ENCODE results near the gene LRRK1. TPM values are rescaled to one million over a fixed set of nuclear protein-coding genes. Genes with fewer than 3 reads are reported as not detected.

The LRRK1 gene
- total and polyA plus RNA-seq, 2 of the 4 experiments (the other 2 are of a cell fraction): 3.0 to 5.8 TPM

GRCh38 chr15:101033801-101034200 is 114.6 kb downstream of the LRRK1 start:
- no CpG with 5 or more reads among the region's 3 CpGs for WGBS, 2 experiments (ENCODE audit: extremely low coverage in 2 of 2, insufficient read length in 1 of 2)
- Histone ChIP-seq H3K27ac (ENCODE audit: insufficient read depth, low read length) (no peak overlapping the region), H2BK20ac (ENCODE audit: low read depth, low read length) (no peak overlapping the region), H2AK5ac (ENCODE audit: low read depth, low read length) (no peak overlapping the region), H3K79me1 (ENCODE audit: low read depth in 1 of 2, low read length in 2 of 2) (no peaks in the 10 kb centered on the region; a peak in 1 of 4 replicates), H3K4me1 (ENCODE audit: control insufficient read depth, insufficient read depth, low read length) (no peaks in the 10 kb centered on the region), H3K23ac (ENCODE audit: low read depth, low read length) (no peak overlapping the region), H2BK5ac (ENCODE audit: low read depth, low read length, poor library complexity, severe bottlenecking) (no peak overlapping the region), H3K36me3 (ENCODE audit: control insufficient read depth, insufficient read depth, low read length) (peaks cover 8% of the 10 kb centered on the region; the same call in 1 of the 2 replicates), H3K14ac (replicated peaks; ENCODE audit: low read depth, low read length) (no peak overlapping the region), H3K27me3 (ENCODE audit: control insufficient read depth, insufficient read depth, low read length) (no peaks in the 10 kb centered on the region), H3K56ac (ENCODE audit: extremely low read depth, insufficient read depth, low read length) (no peak overlapping the region), H3K9me1 (ENCODE audit: insufficient read depth, low read length) (no peaks in the 10 kb centered on the region), H2AK9ac (replicated peaks; ENCODE audit: low read depth, low read length, poor library complexity) (no peak overlapping the region), H2AFZ (replicated peaks; ENCODE audit: low read length, poor library complexity) (no peak overlapping the region), H3K4me2 (ENCODE audit: low read depth, low read length) (no peak overlapping the region), H4K91ac (ENCODE audit: insufficient read depth, low read depth, low read length) (no peak overlapping the region), H2BK120ac (ENCODE audit: low read depth, low read length) (no peak overlapping the region), H3K9ac (ENCODE audit: low read depth, low read length) (no peak overlapping the region), H4K20me1 (ENCODE audit: insufficient read depth, low read length) (no peaks in the 10 kb centered on the region), H3K4ac (ENCODE audit: low read depth, low read length) (no peak overlapping the region), H4K8ac (ENCODE audit: low read depth in 2 of 2, low read length in 2 of 2) (no peak overlapping the region), H3K18ac (ENCODE audit: low read depth, low read length) (no peak overlapping the region), H4K5ac (ENCODE audit: low read depth, low read length) (no peak overlapping the region), H3K4me3 (ENCODE audit: insufficient read depth, low read depth, low read length) (no peak overlapping the region), H3K9me3 (ENCODE audit: control insufficient read depth, insufficient read depth, low read length) (peaks cover 2% of the 10 kb centered on the region; the same call in 1 of the 2 replicates), H2BK15ac (ENCODE audit: low read depth, low read length) (no peak overlapping the region)
- no peak for DNase-seq
- in situ Hi-C loops (cut with MboI; ENCODE audit: low sequenced_read_pairs): no loop called here
- POLR2A ChIA-PET (ENCODE audit: unreplicated experiment): no interaction called here
- CTCF ChIA-PET: no interaction called here
- intact Hi-C loops (cut with micrococcal nuclease): no loop called here
- BruUV-seq (replicated peaks): no TSS peak
- dilution Hi-C loops (cut with HindIII; ENCODE audit: low sequenced_read_pairs, unreplicated experiment): no loop called here
- TF ChIP-seq MAZ (IDR thresholded peaks at IDR 0.05; ENCODE audit: borderline replicate concordance, low read depth, low read length) (no peak), MAFK (IDR thresholded peaks at IDR 0.05; ENCODE audit: low read depth, low read length) (no peak), NFE2L2 (IDR thresholded peaks at IDR 0.05; ENCODE audit: low read depth, low read length) (no peak), USF2 (IDR thresholded peaks at IDR 0.05; ENCODE audit: low read depth, low read length) (no peak), RFX5 (IDR thresholded peaks at IDR 0.05; ENCODE audit: low read depth, low read length) (no peak), ELK1 (IDR thresholded peaks at IDR 0.05; ENCODE audit: borderline replicate concordance, low read depth, low read length) (no peak), MXI1 (IDR thresholded peaks at IDR 0.05; ENCODE audit: borderline replicate concordance, low read depth, low read length) (no peak), CEBPB (IDR thresholded peaks at IDR 0.05; ENCODE audit: low read depth, low read length) (no peak), FOS (IDR thresholded peaks at IDR 0.05; ENCODE audit: low read depth, low read length) (no peak), RAD21 (IDR thresholded peaks at IDR 0.05; ENCODE audit: low read length) (no peak)
- no peak for ATAC-seq (ENCODE audit: low read depth)
